Chondrocyte (in vitro differentiated cells): ENCODE results near the gene LHFPL6. TPM values are rescaled to one million over a fixed set of nuclear protein-coding genes. Genes with fewer than 3 reads are reported as not detected.
A peak's percentile ranks its signal among the peaks of the same experiment; 100 is the strongest.

Experiments
- DNase-seq: peaks from one replicate; pipeline ENCODE4 v3.0.0; 2021; ENCODE audit warnings: mixed read lengths, low spot score
- H3K27ac Mint-ChIP-seq: one replicate; pipeline ENCODE4 v1.8.0; 2021; ENCODE audit warnings: mild to moderate bottlenecking, moderate library complexity, mixed read lengths; ENCODE audit not compliant: unreplicated experiment
- H3K27me3 Mint-ChIP-seq: 2 replicates; pipeline ENCODE4 v1.8.0; 2021; ENCODE audit warnings: low read depth, mixed read lengths
- H3K36me3 Mint-ChIP-seq: 2 replicates; pipeline ENCODE4 v1.8.0; 2021; ENCODE audit warnings: low read depth, mixed read lengths
- H3K4me1 Mint-ChIP-seq: 2 replicates; pipeline ENCODE4 v1.8.0; 2021; ENCODE audit warnings: low read depth, mild to moderate bottlenecking, mixed read lengths
- H3K4me3 Mint-ChIP-seq: one replicate; pipeline ENCODE4 v1.8.0; 2021; ENCODE audit warnings: mild to moderate bottlenecking, moderate library complexity, mixed read lengths; ENCODE audit not compliant: unreplicated experiment
- H3K9me3 Mint-ChIP-seq: 2 replicates; pipeline ENCODE4 v1.8.0; 2021; ENCODE audit warnings: low read depth, mixed read lengths
- total RNA-seq: library from RNA; stranded (reverse); gene quantifications from 3 replicates; pipeline ENCODE4 v1.2.1, GENCODE V29; 2021
- TF ChIP-seq, protein P1 (sequence below): fragments of 200-600 bp; sonication (generic); IDR thresholded peaks from 2 replicates; pipeline ENCODE4 v1.5.0; 2021; ENCODE audit warnings: antibody characterized with exemption, mild to moderate bottlenecking, moderate library complexity

Gene LHFPL6
- total RNA-seq, 1 donor from 2014 or later = 101 TPM

DNA sequence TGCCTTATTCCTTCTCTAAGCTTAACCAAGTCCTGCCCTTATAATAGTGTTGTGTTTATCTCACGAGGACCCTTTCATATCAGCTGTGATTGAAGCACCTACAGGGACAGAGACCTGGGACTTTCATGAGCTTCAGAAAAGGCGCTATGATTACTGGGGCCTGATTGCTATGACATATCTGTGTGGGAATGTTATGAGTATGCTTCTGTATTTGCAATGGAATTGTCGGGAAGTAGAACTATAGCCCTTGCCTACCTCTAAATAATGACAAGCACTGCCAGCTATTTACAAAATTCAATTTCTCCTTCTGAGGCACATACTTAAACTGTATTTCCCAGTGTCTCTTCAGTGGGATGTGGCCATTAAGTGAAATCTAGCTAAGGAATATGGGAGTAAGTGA, 191.5 kb downstream of the LHFPL6 start:
- no peak overlapping the region for H3K4me3 Mint-ChIP-seq
- no peaks in the 10 kb centered on the region for H3K9me3 Mint-ChIP-seq
- peaks cover 62% of the 10 kb centered on the region for H3K4me1 Mint-ChIP-seq
- H3K27ac Mint-ChIP-seq = no peak overlapping the region
- TF ChIP-seq, protein P1, sequence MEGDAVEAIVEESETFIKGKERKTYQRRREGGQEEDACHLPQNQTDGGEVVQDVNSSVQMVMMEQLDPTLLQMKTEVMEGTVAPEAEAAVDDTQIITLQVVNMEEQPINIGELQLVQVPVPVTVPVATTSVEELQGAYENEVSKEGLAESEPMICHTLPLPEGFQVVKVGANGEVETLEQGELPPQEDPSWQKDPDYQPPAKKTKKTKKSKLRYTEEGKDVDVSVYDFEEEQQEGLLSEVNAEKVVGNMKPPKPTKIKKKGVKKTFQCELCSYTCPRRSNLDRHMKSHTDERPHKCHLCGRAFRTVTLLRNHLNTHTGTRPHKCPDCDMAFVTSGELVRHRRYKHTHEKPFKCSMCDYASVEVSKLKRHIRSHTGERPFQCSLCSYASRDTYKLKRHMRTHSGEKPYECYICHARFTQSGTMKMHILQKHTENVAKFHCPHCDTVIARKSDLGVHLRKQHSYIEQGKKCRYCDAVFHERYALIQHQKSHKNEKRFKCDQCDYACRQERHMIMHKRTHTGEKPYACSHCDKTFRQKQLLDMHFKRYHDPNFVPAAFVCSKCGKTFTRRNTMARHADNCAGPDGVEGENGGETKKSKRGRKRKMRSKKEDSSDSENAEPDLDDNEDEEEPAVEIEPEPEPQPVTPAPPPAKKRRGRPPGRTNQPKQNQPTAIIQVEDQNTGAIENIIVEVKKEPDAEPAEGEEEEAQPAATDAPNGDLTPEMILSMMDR = no peak
- H3K27me3 Mint-ChIP-seq = no peaks in the 10 kb centered on the region
- no peak for DNase-seq
- no peaks in the 10 kb centered on the region for H3K36me3 Mint-ChIP-seq

DNA sequence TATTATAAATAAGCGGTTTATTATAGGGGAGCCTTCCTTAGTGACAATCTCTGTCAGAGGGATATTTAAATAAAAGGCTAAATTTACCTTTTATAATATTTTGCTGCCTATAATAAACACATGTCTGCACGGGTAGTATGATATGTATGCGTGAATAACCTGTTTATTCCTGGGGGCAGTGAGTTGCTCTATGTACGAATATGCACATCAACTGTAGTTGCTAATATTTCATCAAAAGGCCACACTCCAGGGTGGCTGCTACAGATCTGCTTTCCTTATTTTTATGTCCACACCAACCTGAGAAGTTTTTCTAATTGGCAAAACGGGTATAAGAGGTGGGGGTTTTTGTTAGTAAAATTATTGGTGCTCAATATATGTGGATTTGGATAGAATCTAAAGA, 192.0 kb downstream of the LHFPL6 start:
- no peaks in the 10 kb centered on the region for H3K36me3 Mint-ChIP-seq
- DNase-seq = no peak

DNA sequence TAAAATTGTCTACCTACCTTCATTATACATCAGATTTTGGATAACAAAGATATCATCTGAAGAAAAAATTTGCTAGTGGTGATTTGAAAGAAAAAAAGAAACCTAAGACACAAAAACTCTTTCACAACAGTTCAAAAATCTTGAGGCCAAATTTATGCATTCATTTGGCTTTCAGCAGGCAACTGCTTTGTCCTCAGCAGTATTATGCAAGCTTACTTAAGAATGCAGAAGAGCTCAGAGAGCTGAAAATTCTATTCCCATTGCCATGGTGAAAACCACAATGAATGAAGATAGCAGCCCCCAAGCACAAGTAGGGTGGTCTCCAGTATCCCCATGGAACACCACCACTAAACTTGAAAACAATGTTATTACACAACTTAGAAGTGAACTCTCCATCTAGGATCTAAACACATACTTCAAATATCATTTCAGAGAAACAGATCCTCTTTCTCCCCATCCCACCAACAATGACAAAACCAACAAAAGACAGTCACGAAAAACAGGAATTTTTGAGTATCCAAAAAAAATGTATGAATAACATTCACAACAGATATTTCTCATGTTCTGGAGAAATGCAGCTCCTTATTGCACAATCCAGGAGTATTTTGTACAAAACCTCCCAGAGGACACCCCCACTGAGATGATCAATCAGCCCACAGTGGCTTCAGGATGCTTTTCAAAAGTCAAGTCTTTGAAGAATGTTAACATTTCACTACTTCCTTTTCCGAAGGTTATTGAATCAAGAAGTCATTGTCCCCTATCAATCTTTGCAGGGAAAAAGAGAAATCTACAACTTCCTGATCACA, 192.7 kb downstream of the LHFPL6 start:
- no peaks in the 10 kb centered on the region for H3K36me3 Mint-ChIP-seq
- H3K9me3 Mint-ChIP-seq = no peaks in the 10 kb centered on the region
- peaks cover 56% of the 10 kb centered on the region for H3K4me1 Mint-ChIP-seq
- DNase-seq = no peak
- no peaks in the 10 kb centered on the region for H3K27me3 Mint-ChIP-seq
- TF ChIP-seq, protein P1 = no peak
- H3K4me3 Mint-ChIP-seq = no peak overlapping the region
- H3K27ac Mint-ChIP-seq = peak overlapping the region; percentile 42

More for the DNA sequence above, 192.0 kb downstream of the LHFPL6 start:
- TF ChIP-seq, protein P1 = no peak
- no peak overlapping the region for H3K27ac Mint-ChIP-seq
- H3K4me3 Mint-ChIP-seq = no peak overlapping the region
- peaks cover 58% of the 10 kb centered on the region for H3K4me1 Mint-ChIP-seq
- H3K9me3 Mint-ChIP-seq = no peaks in the 10 kb centered on the region
- no peaks in the 10 kb centered on the region for H3K27me3 Mint-ChIP-seq

DNA sequence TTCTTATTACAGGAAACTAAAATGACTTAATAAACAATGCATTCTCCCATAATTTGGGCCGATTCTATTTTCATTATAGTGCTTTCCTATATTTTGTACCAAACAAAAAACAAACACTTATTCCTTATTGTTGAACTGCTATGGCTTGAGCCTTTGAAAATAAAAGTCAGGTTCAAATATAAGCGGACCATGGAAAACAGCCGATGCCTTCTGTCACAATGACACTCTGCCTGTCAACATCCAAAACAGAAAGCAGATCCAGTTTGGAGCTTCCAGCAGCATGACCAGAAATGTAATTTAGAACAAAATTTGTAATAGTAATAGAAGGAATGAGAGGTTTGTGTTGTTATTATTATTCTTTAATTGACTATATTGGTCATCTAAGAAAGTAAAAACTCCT, 194.5 kb downstream of the LHFPL6 start:
- Mint-ChIP-seq H3K27me3 (no peaks in the 10 kb centered on the region), H3K9me3 (no peaks in the 10 kb centered on the region), H3K27ac (no peak overlapping the region), H3K36me3 (no peaks in the 10 kb centered on the region), H3K4me1 (peaks cover 42% of the 10 kb centered on the region), H3K4me3 (no peak overlapping the region)
- DNase-seq = no peak
- TF ChIP-seq, protein P1 = no peak

DNA sequence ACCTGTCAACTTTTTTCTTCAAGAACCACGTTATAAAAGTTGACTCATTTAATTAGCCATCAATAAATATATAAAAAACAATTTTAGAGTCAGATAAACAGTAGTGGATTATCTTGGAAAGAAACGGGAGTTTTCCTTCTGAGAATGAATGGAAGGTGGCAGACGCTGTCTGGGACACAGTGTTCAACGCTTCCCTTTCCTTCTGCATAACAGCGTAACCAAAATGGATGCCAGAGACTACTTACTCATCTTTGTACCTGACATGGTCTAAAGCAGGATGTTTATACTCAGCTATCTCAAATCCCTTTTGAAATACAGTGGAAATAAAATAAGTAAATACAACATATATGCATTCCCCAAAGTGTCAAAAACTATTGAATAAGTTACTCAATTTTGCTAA, 195.2 kb downstream of the LHFPL6 start:
- no peak for DNase-seq
- Mint-ChIP-seq H3K36me3 (no peaks in the 10 kb centered on the region), H3K4me1 (peaks cover 47% of the 10 kb centered on the region), H3K4me3 (no peak overlapping the region), H3K9me3 (no peaks in the 10 kb centered on the region), H3K27me3 (no peaks in the 10 kb centered on the region), H3K27ac (no peak overlapping the region)
- TF ChIP-seq, protein P1 = no peak
